ENCODE measurements around the gene HOXC4.

GRCh38 chr12:54020591-54021405, 32.8 kb upstream of the HOXC4 start:
- no peak for TF ChIP-seq CTCF (IDR thresholded peaks at IDR 0.05 in 4 of 5, conservative IDR thresholded peaks at IDR 0.05 in 1 of 5)
- no peak for TF ChIP-seq POLR2A (IDR thresholded peaks at IDR 0.05)
